Subcutaneous abdominal adipose tissue (tissue), 5 donors: ENCODE results near the gene SRRM3.
"Not testable (repeated sequence)": the region's sequence is repeated elsewhere in the genome, so short reads cannot be mapped to it uniquely, and the experiment has no call there.

Source experiments
- H3K27ac ChIP-seq: one replicate; pipeline ENCODE4 v1.7.0; 2013; ENCODE audit warnings: low read depth, mild to moderate bottlenecking, inconsistent platforms, low read length, moderate library complexity
- H3K27me3 ChIP-seq, 5 donors: one replicate each; pipeline ENCODE4 v1.7.0; 2013; ENCODE audit warnings: low read length in 5 of 5, inconsistent platforms in 1 of 5; ENCODE audit not compliant: control insufficient read depth in 5 of 5, insufficient read depth in 4 of 5
- H3K36me3 ChIP-seq, 5 donors: one replicate each; pipeline ENCODE4 v1.7.0; 2013; ENCODE audit warnings: low read length in 5 of 5; ENCODE audit not compliant: control insufficient read depth in 5 of 5, insufficient read depth in 5 of 5
- H3K4me1 ChIP-seq, 5 donors: one replicate each; pipeline ENCODE4 v1.7.0; 2013; ENCODE audit warnings: low read length in 5 of 5, mild to moderate bottlenecking in 3 of 5, moderate library complexity in 1 of 5; ENCODE audit not compliant: control insufficient read depth in 5 of 5, insufficient read depth in 5 of 5
- H3K4me3 ChIP-seq, 5 donors: one replicate each; pipeline ENCODE4 v1.7.0; 2013; ENCODE audit warnings: low read length in 5 of 5, low read depth in 1 of 5
- H3K9ac ChIP-seq, 5 donors: one replicate each; pipeline ENCODE4 v1.7.0; 2013; ENCODE audit warnings: low read length in 5 of 5, mild to moderate bottlenecking in 4 of 5, moderate library complexity in 3 of 5
- H3K9me3 ChIP-seq, 5 donors: one replicate each; pipeline ENCODE4 v1.7.0; 2013; ENCODE audit warnings: low read length in 5 of 5; ENCODE audit not compliant: control insufficient read depth in 5 of 5
- donor health status: healthy.
- donor health status: healthy.
- donor health status: healthy.
- donor health status: healthy.
- donor health status: healthy.

SRRM3 gene

DNA sequence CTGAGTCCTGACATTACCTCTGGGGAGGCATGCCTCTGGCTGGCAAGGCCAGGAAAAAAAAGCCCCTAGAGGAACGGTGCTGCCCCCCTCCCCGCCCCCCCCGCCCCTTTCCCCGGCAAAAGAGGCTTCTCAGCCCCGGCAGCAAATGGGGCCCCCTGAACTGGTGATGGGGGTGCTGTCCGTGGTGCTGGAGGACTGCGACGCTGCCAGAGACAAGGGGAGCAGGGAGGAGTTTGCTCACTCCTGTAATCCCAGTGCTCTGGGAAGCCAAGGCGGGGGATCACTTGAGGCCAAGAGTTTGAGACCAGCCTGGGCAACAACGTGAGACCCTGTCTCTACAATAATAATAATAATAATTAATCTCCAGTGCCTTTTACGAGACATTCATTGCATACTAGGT is 23.7 kb downstream of the SRRM3 start:
- Histone ChIP-seq H3K4me1 (peaks cover 0 to 5% (median 4%) of the 10 kb centered on the region in 5 donors), H3K9ac (no peak overlapping the region), H3K27ac (no peak overlapping the region), H3K36me3 (no peaks in the 10 kb centered on the region), H3K9me3 (peaks cover 0 to 2% (median 0%) of the 10 kb centered on the region in 5 donors), H3K27me3 (peaks cover 11 to 41% (median 23%) of the 10 kb centered on the region in 5 donors), H3K4me3 (no peak overlapping the region)

DNA sequence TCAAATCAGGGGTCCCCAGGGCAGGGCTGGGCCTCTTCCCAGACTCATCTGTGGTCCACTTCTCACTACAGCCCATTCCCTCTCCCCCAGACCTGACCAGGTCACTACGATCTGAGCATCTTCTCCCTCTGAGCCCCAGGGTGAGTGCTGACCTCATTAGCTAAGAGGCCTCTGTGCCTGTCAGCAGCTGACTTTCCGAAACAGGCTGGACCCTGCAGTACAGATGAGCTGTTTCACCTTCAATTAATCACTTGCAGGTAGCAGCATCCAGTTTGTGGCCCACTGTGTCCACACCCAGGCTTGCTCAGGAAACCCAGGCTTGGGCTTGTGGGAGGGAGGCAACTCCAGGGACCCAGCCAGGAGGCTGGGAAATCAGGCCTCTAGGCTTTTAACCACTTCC is 24.3 kb downstream of the SRRM3 start:
- peaks cover 11 to 39% (median 24%) of the 10 kb centered on the region in 5 donors for H3K27me3 ChIP-seq
- peaks cover 0 to 2% (median 0%) of the 10 kb centered on the region in 5 donors for H3K9me3 ChIP-seq
- no peak overlapping the region for H3K4me3 ChIP-seq
- H3K4me1 ChIP-seq = no peaks in the 10 kb centered on the region
- H3K27ac ChIP-seq = no peak overlapping the region
- no peaks in the 10 kb centered on the region for H3K36me3 ChIP-seq
- no peak overlapping the region for H3K9ac ChIP-seq

- not testable (repeated sequence) for H3K27ac ChIP-seq, H3K9ac ChIP-seq, H3K9me3 ChIP-seq, H3K4me3 ChIP-seq, H3K4me1 ChIP-seq, H3K36me3 ChIP-seq
- peaks cover 11 to 46% (median 31%) of the 10 kb centered on the region in 5 donors for H3K27me3 ChIP-seq
Measured at GRCh38 chr7:76226878-76227423, 25.3 kb downstream of the SRRM3 start.

DNA sequence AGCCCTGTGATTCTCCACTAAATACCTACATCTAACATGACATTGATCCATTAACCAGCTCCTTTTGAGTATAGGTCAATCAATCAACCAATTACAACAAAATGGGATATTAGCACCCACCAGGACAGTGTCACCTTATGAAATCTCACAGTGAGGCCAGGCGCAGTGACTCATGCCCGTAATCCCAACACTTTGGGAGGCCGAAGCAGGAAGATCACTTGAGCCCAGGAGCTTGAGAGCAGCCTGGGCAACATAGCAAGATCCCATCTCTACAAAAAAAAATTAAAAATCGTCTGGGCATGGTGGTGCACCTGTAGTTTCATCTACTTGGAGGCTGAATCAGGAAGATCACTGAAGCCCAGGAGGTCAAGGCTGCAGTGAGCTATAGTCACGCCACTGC is 28.5 kb downstream of the SRRM3 start:
- H3K4me1 ChIP-seq = peaks cover 0 to 6% (median 6%) of the 10 kb centered on the region in 5 donors
- no peak overlapping the region for H3K27ac ChIP-seq
- peaks cover 0 to 2% (median 0%) of the 10 kb centered on the region in 5 donors for H3K9me3 ChIP-seq
- H3K27me3 ChIP-seq = peaks cover 19 to 58% (median 42%) of the 10 kb centered on the region in 5 donors
- H3K9ac ChIP-seq = no peak overlapping the region
- H3K4me3 ChIP-seq = no peak overlapping the region
- no peaks in the 10 kb centered on the region for H3K36me3 ChIP-seq

- peaks cover 0 to 2% (median 0%) of the 10 kb centered on the region in 5 donors for H3K9me3 ChIP-seq
- peaks cover 19 to 53% (median 40%) of the 10 kb centered on the region in 5 donors for H3K27me3 ChIP-seq
- H3K9ac ChIP-seq = no peak overlapping the region
- H3K36me3 ChIP-seq = no peaks in the 10 kb centered on the region
- H3K4me3 ChIP-seq = no peak overlapping the region
- no peak overlapping the region for H3K27ac ChIP-seq
- H3K4me1 ChIP-seq = peaks cover 0 to 7% (median 6%) of the 10 kb centered on the region in 5 donors
Measured at GRCh38 chr7:76231071-76231470, 29.4 kb downstream of the SRRM3 start.

- peaks cover 21 to 53% (median 40%) of the 10 kb centered on the region in 5 donors for H3K27me3 ChIP-seq
- H3K9ac ChIP-seq = no peak overlapping the region
Measured at GRCh38 chr7:76231583-76231982, 29.9 kb downstream of the SRRM3 start.

GRCh38 chr7:76232698-76233097 is 31.0 kb downstream of the SRRM3 start:
- no peak overlapping the region for H3K4me3 ChIP-seq
- peaks cover 22 to 53% (median 40%) of the 10 kb centered on the region in 5 donors for H3K27me3 ChIP-seq
- no peaks in the 10 kb centered on the region for H3K36me3 ChIP-seq
- H3K9me3 ChIP-seq = no peaks in the 10 kb centered on the region
- no peak overlapping the region for H3K9ac ChIP-seq
- H3K27ac ChIP-seq = no peak overlapping the region
- peaks cover 0 to 7% (median 6%) of the 10 kb centered on the region in 5 donors for H3K4me1 ChIP-seq

More at GRCh38 chr7:76231583-76231982, 29.9 kb downstream of the SRRM3 start:
- Histone ChIP-seq H3K4me3 (no peak overlapping the region), H3K36me3 (no peaks in the 10 kb centered on the region), H3K9me3 (peaks cover 0 to 2% (median 0%) of the 10 kb centered on the region in 5 donors), H3K27ac (no peak overlapping the region), H3K4me1 (peaks cover 0 to 7% (median 6%) of the 10 kb centered on the region in 5 donors)

DNA sequence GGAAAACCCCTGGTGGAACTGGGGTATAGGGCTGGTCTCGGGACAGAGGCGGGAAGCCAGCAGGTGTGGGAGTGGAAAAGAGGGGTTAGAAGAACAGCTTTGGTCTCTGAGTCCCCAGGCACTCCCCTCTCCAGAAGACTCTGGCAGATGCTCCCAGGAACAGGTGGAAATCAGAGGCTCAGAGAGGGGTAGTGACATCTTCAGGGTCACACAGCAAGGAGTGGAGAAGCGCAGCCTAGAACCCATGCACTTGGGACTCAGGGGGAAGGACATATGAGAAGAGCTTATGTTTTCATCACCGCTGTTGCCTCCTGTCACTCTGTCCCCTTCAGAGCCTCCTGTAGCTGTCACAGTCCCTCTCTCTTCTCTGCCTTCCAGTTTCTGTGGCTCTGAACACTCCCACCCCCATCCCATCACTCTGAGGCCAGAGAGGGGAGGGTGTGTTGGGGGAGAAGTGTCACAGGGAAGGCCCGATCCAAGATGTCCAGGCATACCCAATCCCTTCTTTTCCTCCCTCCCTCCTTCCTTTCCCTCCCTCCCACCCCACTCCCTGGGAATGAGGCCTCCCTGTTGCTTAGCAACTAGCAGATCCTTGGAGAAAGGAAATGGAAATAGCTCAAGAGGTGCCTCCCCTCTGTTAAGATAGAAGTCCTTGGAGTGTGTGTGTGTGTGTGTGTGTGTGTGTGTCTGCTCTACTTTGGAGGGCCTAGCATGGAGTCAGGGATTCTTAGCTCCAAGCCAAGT is 32.0 kb downstream of the SRRM3 start:
- Histone ChIP-seq H3K27ac (no peak overlapping the region), H3K9ac (no peak overlapping the region), H3K9me3 (no peaks in the 10 kb centered on the region), H3K36me3 (no peaks in the 10 kb centered on the region), H3K4me3 (no peak overlapping the region), H3K27me3 (peaks cover 25 to 49% (median 44%) of the 10 kb centered on the region in 5 donors), H3K4me1 (peaks cover 0 to 7% (median 6%) of the 10 kb centered on the region in 5 donors)

- no peaks in the 10 kb centered on the region for H3K9me3 ChIP-seq
- H3K27ac ChIP-seq = no peak overlapping the region
- H3K27me3 ChIP-seq = peaks cover 25 to 49% (median 44%) of the 10 kb centered on the region in 5 donors
- H3K4me3 ChIP-seq = no peak overlapping the region
- peaks cover 0 to 7% (median 6%) of the 10 kb centered on the region in 5 donors for H3K4me1 ChIP-seq
- no peak overlapping the region for H3K9ac ChIP-seq
- H3K36me3 ChIP-seq = no peaks in the 10 kb centered on the region
Measured at GRCh38 chr7:76234282-76234584, 32.5 kb downstream of the SRRM3 start.

DNA sequence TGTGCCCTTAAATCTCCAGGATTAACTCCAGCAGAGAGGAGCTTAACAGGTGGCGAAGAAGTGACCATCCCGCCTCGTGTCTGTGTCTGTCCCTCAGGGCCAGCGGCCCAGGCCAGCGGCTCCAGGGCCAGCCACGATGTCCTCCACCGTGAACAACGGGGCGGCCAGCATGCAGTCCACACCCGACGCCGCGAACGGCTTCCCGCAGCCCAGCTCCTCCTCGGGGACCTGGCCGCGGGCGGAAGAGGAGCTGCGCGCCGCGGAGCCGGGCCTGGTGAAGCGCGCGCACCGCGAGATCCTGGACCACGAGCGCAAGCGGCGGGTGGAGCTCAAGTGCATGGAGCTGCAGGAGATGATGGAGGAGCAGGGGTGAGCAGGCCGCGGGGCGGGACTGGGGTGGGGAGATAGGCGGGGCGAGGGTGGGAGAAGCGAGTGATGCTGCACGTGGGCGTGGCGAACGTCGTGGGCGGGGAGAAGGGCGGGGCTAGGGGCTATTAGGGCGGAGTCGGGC is 33.3 kb downstream of the SRRM3 start:
- peaks cover 0 to 7% (median 6%) of the 10 kb centered on the region in 5 donors for H3K4me1 ChIP-seq
- H3K9ac ChIP-seq = no peak overlapping the region
- H3K27ac ChIP-seq = no peak overlapping the region
- H3K4me3 ChIP-seq = peak overlapping the region in 3 of 5 donors; percentile 39 to 52 (median 39)
- H3K9me3 ChIP-seq = no peaks in the 10 kb centered on the region
- peaks cover 25 to 45% (median 43%) of the 10 kb centered on the region in 5 donors for H3K27me3 ChIP-seq
- no peaks in the 10 kb centered on the region for H3K36me3 ChIP-seq
